Omental fat pad (tissue), 4 donors: ENCODE data around the gene BANF1. TPM values are rescaled to one million over a fixed set of nuclear protein-coding genes. Genes with fewer than 3 reads are reported as not detected.
"Not testable (repeated sequence)": the region's sequence is repeated elsewhere in the genome, so short reads cannot be mapped to it uniquely, and the experiment has no call there.

Source experiments
- ATAC-seq: fragments of 150-250 bp; one replicate; pipeline ENCODE4 v1.9.1; 2016; ENCODE audit warnings: mild to moderate bottlenecking, moderate library complexity; ENCODE audit not compliant: low FRiP score
- DNase-seq: peaks from one replicate; pipeline ENCODE4 v3.0.0-alpha.2; 2019; ENCODE audit warnings: low spot score
- total RNA-seq, 4 donors: library from RNA; depleted of rRNA; stranded (reverse); fragments of >200 nt; gene quantifications; one replicate each; pipeline ENCODE4 v1.1.0, GENCODE V29; 2016
- TF ChIP-seq, protein P1 (sequence below), 3 donors: fragments of 450-650 bp; IDR thresholded peaks; one replicate each; pipeline ENCODE4 v1.5.1; 2016 to 2017; ENCODE audit warnings: antibody characterized with exemption in 3 of 3, mild to moderate bottlenecking in 3 of 3, moderate library complexity in 2 of 3

BANF1 gene
- total RNA-seq, 4 donors from 2014 or later = 24.6 to 40.8 (median 33.0) TPM

- TF ChIP-seq, protein P1, sequence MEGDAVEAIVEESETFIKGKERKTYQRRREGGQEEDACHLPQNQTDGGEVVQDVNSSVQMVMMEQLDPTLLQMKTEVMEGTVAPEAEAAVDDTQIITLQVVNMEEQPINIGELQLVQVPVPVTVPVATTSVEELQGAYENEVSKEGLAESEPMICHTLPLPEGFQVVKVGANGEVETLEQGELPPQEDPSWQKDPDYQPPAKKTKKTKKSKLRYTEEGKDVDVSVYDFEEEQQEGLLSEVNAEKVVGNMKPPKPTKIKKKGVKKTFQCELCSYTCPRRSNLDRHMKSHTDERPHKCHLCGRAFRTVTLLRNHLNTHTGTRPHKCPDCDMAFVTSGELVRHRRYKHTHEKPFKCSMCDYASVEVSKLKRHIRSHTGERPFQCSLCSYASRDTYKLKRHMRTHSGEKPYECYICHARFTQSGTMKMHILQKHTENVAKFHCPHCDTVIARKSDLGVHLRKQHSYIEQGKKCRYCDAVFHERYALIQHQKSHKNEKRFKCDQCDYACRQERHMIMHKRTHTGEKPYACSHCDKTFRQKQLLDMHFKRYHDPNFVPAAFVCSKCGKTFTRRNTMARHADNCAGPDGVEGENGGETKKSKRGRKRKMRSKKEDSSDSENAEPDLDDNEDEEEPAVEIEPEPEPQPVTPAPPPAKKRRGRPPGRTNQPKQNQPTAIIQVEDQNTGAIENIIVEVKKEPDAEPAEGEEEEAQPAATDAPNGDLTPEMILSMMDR (IDR thresholded peaks at IDR 0.05) = no peak
These were observed 4.0 kb downstream of the BANF1 start for GRCh38 chr11:66006134-66006890.

DNA sequence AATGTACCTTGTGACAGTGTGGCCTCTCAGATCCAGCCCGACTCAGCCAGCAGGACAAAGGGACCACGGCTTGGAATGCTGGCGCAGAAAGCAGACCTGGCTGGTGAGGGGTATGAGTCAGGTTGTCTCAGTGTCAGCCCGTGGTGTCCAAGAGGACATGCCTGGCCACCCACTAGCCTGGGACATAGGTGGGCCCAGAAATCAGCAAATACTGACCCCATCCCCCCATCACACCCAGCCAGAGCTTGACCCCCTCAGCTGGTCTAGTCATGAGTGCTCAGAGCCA lies 4.5 kb downstream of the BANF1 start:
- DNase-seq (no peak), ATAC-seq (no peak)
- TF ChIP-seq, protein P1 (IDR thresholded peaks at IDR 0.05) = no peak

More at GRCh38 chr11:66006134-66006890, 4.0 kb downstream of the BANF1 start:
- ATAC-seq (no peak), DNase-seq (no peak)

GRCh38 chr11:66007201-66007634 lies 4.9 kb downstream of the BANF1 start:
- no peak for DNase-seq
- TF ChIP-seq, protein P1 (IDR thresholded peaks at IDR 0.05) = no peak
- ATAC-seq = no peak

GRCh38 chr11:66008095-66008467 lies 5.8 kb downstream of the BANF1 start:
- TF ChIP-seq, protein P1 (IDR thresholded peaks at IDR 0.05) = no peak
- DNase-seq (no peak), ATAC-seq (no peak)

GRCh38 chr11:66008468-66009101 lies 6.3 kb downstream of the BANF1 start:
- DNase-seq = no peak
- TF ChIP-seq, protein P1 (IDR thresholded peaks at IDR 0.05) = no peak
- no peak for ATAC-seq

DNA sequence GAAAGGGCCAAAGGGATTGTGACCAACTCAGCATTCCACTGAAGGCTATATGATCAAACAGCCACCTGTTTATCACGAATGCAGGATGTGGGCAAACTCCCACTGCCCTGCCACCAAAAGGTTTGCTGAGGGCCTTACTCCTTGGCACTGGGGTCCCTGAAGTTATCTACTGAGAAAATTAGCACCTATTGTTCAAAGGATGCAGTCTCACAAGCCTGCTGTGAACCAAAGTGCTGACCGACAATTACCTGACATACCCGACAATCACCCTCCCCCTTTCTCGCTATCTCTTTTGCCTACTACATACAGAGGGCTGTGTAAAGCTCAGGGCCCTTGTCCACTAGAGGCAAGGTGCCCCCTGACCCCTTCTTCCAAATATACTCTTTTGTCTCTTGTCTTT lies 7.7 kb downstream of the BANF1 start:
- not testable (repeated sequence) for DNase-seq, ATAC-seq

GRCh38 chr11:66011239-66011784 lies 9.0 kb downstream of the BANF1 start:
- no peak for DNase-seq
- ATAC-seq = no peak
- TF ChIP-seq, protein P1 (IDR thresholded peaks at IDR 0.05) = no peak
